H1 (cell line): ENCODE results near the gene SEC16A. TPM values are rescaled to one million over a fixed set of nuclear protein-coding genes. Genes with fewer than 3 reads are reported as not detected.

Experiments
- CTCF ChIA-PET: fragments of 300-600 bp; sonication (Branson Sonifier 250); formaldehyde crosslinking; loops from one replicate; lab custom pipeline; 2021; ENCODE audit not compliant: partially characterized antibody; lab: Charles Lee
- POLR2A ChIA-PET: fragments of 300-600 bp; sonication (Branson Sonifier 250); formaldehyde crosslinking; loops from one replicate; lab custom pipeline; 2021; ENCODE audit warnings: inconsistent platforms; ENCODE audit not compliant: partially characterized antibody; lab: Charles Lee
- DNase-seq, 2 experiments: peaks; one replicate each; pipeline versions ENCODE4 v3.0.0 to v3.0.0-alpha.2; 2010 to 2022; ENCODE audit warnings: low spot score in 2 of 2, low read depth in 1 of 2, mixed read lengths in 1 of 2
- FAIRE-seq: peaks from 2 replicates; lab custom pipeline; 2011; peaks lifted over from hg19 to GRCh38; lab: Jason Lieb, UNC
- H2AFZ ChIP-seq: 2 replicates; pipeline ENCODE4 v1.8.1; 2012; ENCODE audit warnings: low read length, inconsistent platforms
- H2AK5ac ChIP-seq: 2 replicates; pipeline ENCODE4 v1.6.1; 2013; ENCODE audit warnings: low read depth, low read length
- H2BK120ac ChIP-seq: replicated peaks from 2 replicates; pipeline ENCODE3; 2013; ENCODE audit warnings: low read depth, low read length, inconsistent platforms
- H2BK12ac ChIP-seq: 2 replicates; pipeline ENCODE4 v1.6.1; 2013; ENCODE audit warnings: low read depth, low read length
- H2BK15ac ChIP-seq: 2 replicates; pipeline ENCODE4 v1.6.1; 2013; ENCODE audit warnings: low read length
- H2BK20ac ChIP-seq: 2 replicates; pipeline ENCODE4 v1.6.1; 2013; ENCODE audit warnings: low read length
- H2BK5ac ChIP-seq: 2 replicates; pipeline ENCODE4 v1.6.1; 2013; ENCODE audit warnings: low read depth, low read length
- H3K14ac ChIP-seq: 2 replicates; pipeline ENCODE4 v1.6.1; 2013; ENCODE audit warnings: inconsistent platforms; ENCODE audit not compliant: insufficient read length
- H3K18ac ChIP-seq: 2 replicates; pipeline ENCODE4 v1.6.1; 2013; ENCODE audit warnings: low read length; ENCODE audit errors: extremely low read depth
- H3K23ac ChIP-seq: 2 replicates; pipeline ENCODE4 v1.6.1; 2013; ENCODE audit warnings: inconsistent platforms; ENCODE audit not compliant: insufficient read length
- H3K23me2 ChIP-seq: 2 replicates; pipeline ENCODE4 v1.6.1; 2013; ENCODE audit warnings: low read depth, low read length
- H3K27ac ChIP-seq: 2 replicates; pipeline ENCODE4 v1.6.1; 2011; ENCODE audit warnings: low read depth, low read length, inconsistent platforms
- H3K27me3 ChIP-seq, 4 experiments: replicated peaks in 1 of 4; 1 replicate in 1 of 4; 2 replicates in 3 of 4; pipeline versions ENCODE4 v1.6.1 to v1.8.1; 2011 to 2013; ENCODE audit warnings: low read length in 3 of 4, mild to moderate bottlenecking in 3 of 4, inconsistent platforms in 2 of 4, mixed read lengths in 2 of 4, moderate library complexity in 1 of 4; ENCODE audit not compliant: control insufficient read depth in 3 of 4, insufficient read depth in 3 of 4; ENCODE audit errors: extremely low read depth in 1 of 4
- H3K36me3 ChIP-seq, 4 experiments: 2 replicates each; pipeline versions ENCODE4 v1.6.1 to v1.8.1; 2011 to 2013; ENCODE audit warnings: mild to moderate bottlenecking in 4 of 4, low read length in 3 of 4, moderate library complexity in 2 of 4, control low read depth in 1 of 4, inconsistent platforms in 1 of 4; ENCODE audit not compliant: insufficient read depth in 4 of 4, control insufficient read depth in 2 of 4
- H3K4ac ChIP-seq: replicated peaks from 2 replicates; pipeline ENCODE3; 2013; ENCODE audit warnings: low read length, low read depth, mixed read lengths, inconsistent platforms; ENCODE audit not compliant: insufficient read length
- H3K4me1 ChIP-seq, 4 experiments: replicated peaks in 1 of 4; 1 replicate in 1 of 4; 2 replicates in 3 of 4; pipeline versions ENCODE4 v1.6.1 to v1.8.1; 2011 to 2013; ENCODE audit warnings: low read length in 3 of 4, inconsistent platforms in 2 of 4, mixed read lengths in 1 of 4; ENCODE audit not compliant: insufficient read depth in 4 of 4, control insufficient read depth in 3 of 4
- H3K4me2 ChIP-seq, 2 experiments: 2 replicates each; pipeline versions ENCODE4 v1.6.1 to v1.8.1; 2011 to 2013; ENCODE audit warnings: low read depth in 2 of 2, low read length in 2 of 2, control low read depth in 1 of 2, inconsistent platforms in 1 of 2, mild to moderate bottlenecking in 1 of 2; ENCODE audit not compliant: insufficient read depth in 1 of 2
- H3K4me3 ChIP-seq, 4 experiments: fragments of 200-600, 300-600 bp in 1 of 4; sonication (generic), shearing (Covaris generic), sonication (Bioruptor Twin) in 1 of 4; 2 replicates each; pipeline versions ENCODE4 v1.5.1 to v1.8.1; 2011 to 2016; ENCODE audit warnings: low read length in 4 of 4, low read depth in 3 of 4, control low read depth in 2 of 4, inconsistent platforms in 2 of 4, mild to moderate bottlenecking in 2 of 4, mixed read lengths in 1 of 4, moderate library complexity in 1 of 4; ENCODE audit not compliant: insufficient read depth in 2 of 4; ENCODE audit errors: extremely low read depth in 1 of 4
- H3K56ac ChIP-seq: replicated peaks from 2 replicates; pipeline ENCODE3; 2013; ENCODE audit warnings: low read depth, mild to moderate bottlenecking, mixed read lengths, low read length, inconsistent platforms; ENCODE audit not compliant: insufficient read length
- H3K79me1 ChIP-seq: 2 replicates; pipeline ENCODE4 v1.6.1; 2013; ENCODE audit warnings: low read depth, low read length, control low read depth
- H3K79me2 ChIP-seq, 2 experiments: 2 replicates each; pipeline versions ENCODE4 v1.6.1 to v1.8.1; 2012 to 2013; ENCODE audit warnings: low read length in 2 of 2, mild to moderate bottlenecking in 2 of 2, inconsistent platforms in 1 of 2; ENCODE audit not compliant: insufficient read depth in 2 of 2, control insufficient read depth in 1 of 2
- H3K9ac ChIP-seq, 4 experiments: replicated peaks in 1 of 4; 1 replicate in 1 of 4; 2 replicates in 3 of 4; pipeline versions ENCODE4 v1.6.1 to v1.8.1; 2011 to 2013; ENCODE audit warnings: low read depth in 3 of 4, low read length in 3 of 4, control low read depth in 2 of 4, mild to moderate bottlenecking in 2 of 4, moderate library complexity in 2 of 4, inconsistent platforms in 1 of 4; ENCODE audit errors: extremely low read depth in 1 of 4
- H3K9me3 ChIP-seq, 2 experiments: 2 replicates each; pipeline versions ENCODE4 v1.6.1 to v1.8.1; 2012 to 2013; ENCODE audit warnings: mild to moderate bottlenecking in 2 of 2, moderate library complexity in 2 of 2, control low read depth in 1 of 2, inconsistent platforms in 1 of 2, low read depth in 1 of 2, low read length in 1 of 2, mixed read lengths in 1 of 2; ENCODE audit not compliant: insufficient read depth in 2 of 2
- H4K20me1 ChIP-seq, 2 experiments: replicated peaks in 1 of 2; 2 replicates each; pipeline versions ENCODE3 to v1.8.1; 2011 to 2013; ENCODE audit warnings: inconsistent platforms in 2 of 2, low read length in 2 of 2, mild to moderate bottlenecking in 1 of 2; ENCODE audit not compliant: insufficient read depth in 2 of 2, control insufficient read depth in 1 of 2
- H4K5ac ChIP-seq: 2 replicates; pipeline ENCODE4 v1.6.1; 2013; ENCODE audit warnings: low read length, low read depth, mixed read lengths, inconsistent platforms; ENCODE audit not compliant: insufficient read length
- H4K8ac ChIP-seq: 2 replicates; pipeline ENCODE4 v1.8.0; 2013; ENCODE audit warnings: mild to moderate bottlenecking, moderate library complexity, low read length, inconsistent platforms; ENCODE audit not compliant: insufficient read depth; ENCODE audit errors: extremely low read depth
- H4K91ac ChIP-seq: replicated peaks from 2 replicates; pipeline ENCODE3; 2013; ENCODE audit warnings: low read length, mixed read lengths, inconsistent platforms; ENCODE audit not compliant: insufficient read length
- GTF2F1 ChIP-seq: IDR thresholded peaks from 2 replicates; pipeline ENCODE4 v1.6.1; 2012; ENCODE audit warnings: low read depth, low read length, improper control_type of control experiment, borderline replicate concordance
- TBP ChIP-seq: IDR thresholded peaks from 2 replicates; pipeline ENCODE4 v1.6.1; 2011; ENCODE audit warnings: low read depth, low read length, improper control_type of control experiment
- WGBS, 2 experiments: shearing (Covaris generic) in 1 of 2; methylation state at CpG; one replicate each; pipeline versions ENCODE4 v1.1.6 to v1.1.7; 2013 to 2015; ENCODE audit warnings: low lambda C conversion rate in 2 of 2, mixed read lengths in 2 of 2, inconsistent platforms in 1 of 2, low coverage in 1 of 2, missing lambda C conversion rate in 1 of 2; ENCODE audit not compliant: insufficient replicate concordance in 2 of 2, insufficient coverage in 1 of 2, insufficient read length in 1 of 2; ENCODE audit errors: extremely low coverage in 1 of 2, missing lambda C conversion rate in 1 of 2; 5-methylcytosine and 5-hydroxymethylcytosine counted together
- polyA plus RNA-seq, 7 experiments: library from polyadenylated mRNA; depleted of rRNA in 3 of 7; stranded (reverse) in 5 of 7; unstranded in 2 of 7; fragments of >200 nt in 5 of 7; fragments of 200-250 nt in 2 of 7; gene quantifications; 1 replicate in 5 of 7; 2 replicates in 1 of 7; 4 replicates in 1 of 7; pipeline versions ENCODE4 v1.2.1 to v1.2.3, GENCODE V29; 2011 to 2013; ENCODE audit warnings: missing spikeins in 2 of 7, mixed read lengths in 2 of 7
- total RNA-seq: library from RNA; stranded (reverse); fragmentation: NEBNext Ultra II Directional; extraction: Animal tissue kit (Norgen Biotek cat#: 25700); gene quantifications from 2 replicates; pipeline ENCODE4 v1.2.1, GENCODE V29; 2021

The SEC16A gene
- total and polyA plus RNA-seq, 2 of the 8 experiments (the other 6 are each of a cell fraction or from before 2014, with no cell fraction given) = 21.6 to 49.0 TPM

GRCh38 chr9:136518623-136519022 is 35.8 kb upstream of the SEC16A start:
- Histone ChIP-seq H3K18ac (no peak overlapping the region), H3K23me2 (no peaks in the 10 kb centered on the region), H3K4me1 (no peaks in the 10 kb centered on the region), H4K20me1 (peaks cover 2 to 23% of the 10 kb centered on the region in 2 experiments), H3K9me3 (no peaks in the 10 kb centered on the region), H2AFZ (no peak overlapping the region), H3K14ac (no peak overlapping the region), H3K27ac (no peak overlapping the region), H2BK20ac (no peak overlapping the region), H3K4me3 (no peak overlapping the region), H3K36me3 (peaks cover 7 to 65% (median 11%) of the 10 kb centered on the region in 4 experiments; a peak in 6 of 8 replicates), H2BK5ac (no peak overlapping the region), H3K79me1 (peaks cover 9% of the 10 kb centered on the region), H3K27me3 (no peaks in the 10 kb centered on the region), H4K8ac (no peak overlapping the region), H3K4me2 (no peak overlapping the region), H3K4ac (no peak overlapping the region), H4K5ac (no peak overlapping the region), H2BK15ac (no peak overlapping the region), H2BK12ac (no peak overlapping the region), H3K9ac (no peak overlapping the region), H3K23ac (no peak overlapping the region), H2AK5ac (no peak overlapping the region), H3K79me2 (no peaks in the 10 kb centered on the region; a peak in 1 of 4 replicates), H3K56ac (no peak overlapping the region), H2BK120ac (no peak overlapping the region), H4K91ac (no peak overlapping the region)
- FAIRE-seq (no peak), DNase-seq (no peak)
- 94% methylated on average over 18 of the region's 18 CpGs; no CpG with 5 or more reads in 1 of the 2 experiments for WGBS, 2 experiments
- POLR2A ChIA-PET = interaction anchor here (0.9 kb wide), 1 partner anchor 80 kb away, joined by 3 read pairs; no protein-coding TSS in a partner anchor
- CTCF ChIA-PET = interaction anchor here (0.9 to 1.2 kb wide), 2 partner anchors 16 to 18 kb away, joined by 3 read pairs; no protein-coding TSS in a partner anchor
- no peak for TF ChIP-seq GTF2F1
- no peak for TF ChIP-seq TBP
